H9 (cell line): ENCODE results near the gene ARL14EP. TPM values are rescaled to one million over a fixed set of nuclear protein-coding genes. Genes with fewer than 3 reads are reported as not detected.

ENCODE experiments used
- DNase-seq: peaks from one replicate; pipeline ENCODE4 v3.0.0-alpha.2; 2017
- H2AFZ ChIP-seq: one replicate; pipeline ENCODE4 v1.6.1; 2013; ENCODE audit warnings: mild to moderate bottlenecking, low read length, control low read depth, moderate library complexity
- H2AK5ac ChIP-seq: 2 replicates; pipeline ENCODE4 v1.6.1; 2013; ENCODE audit warnings: low read length, control low read depth, mixed read lengths; ENCODE audit not compliant: insufficient read length
- H2BK120ac ChIP-seq: one replicate; pipeline ENCODE4 v1.6.1; 2013; ENCODE audit warnings: low read depth, mild to moderate bottlenecking, low read length, control low read depth, inconsistent platforms; ENCODE audit not compliant: poor library complexity, severe bottlenecking
- H2BK12ac ChIP-seq: 2 replicates; pipeline ENCODE4 v1.6.1; 2013; ENCODE audit warnings: low read length, control low read depth, mixed read lengths, low read depth; ENCODE audit not compliant: insufficient read length
- H2BK15ac ChIP-seq: 2 replicates; pipeline ENCODE4 v1.6.1; 2013; ENCODE audit warnings: low read depth, low read length, control low read depth
- H2BK20ac ChIP-seq: one replicate; pipeline ENCODE4 v1.6.1; 2013; ENCODE audit warnings: low read depth, mild to moderate bottlenecking, low read length, control low read depth, inconsistent platforms; ENCODE audit not compliant: poor library complexity, severe bottlenecking
- H2BK5ac ChIP-seq: 2 replicates; pipeline ENCODE4 v1.6.1; 2013; ENCODE audit warnings: low read length, control low read depth, mixed read lengths; ENCODE audit not compliant: insufficient read length
- H3K14ac ChIP-seq: 2 replicates; pipeline ENCODE4 v1.6.1; 2013; ENCODE audit warnings: low read length, control low read depth; ENCODE audit not compliant: insufficient read depth
- H3K18ac ChIP-seq: 2 replicates; pipeline ENCODE4 v1.6.1; 2013; ENCODE audit warnings: low read depth, mild to moderate bottlenecking, mixed read lengths, low read length, control low read depth; ENCODE audit not compliant: insufficient read length
- H3K23ac ChIP-seq: 2 replicates; pipeline ENCODE4 v1.6.1; 2013; ENCODE audit warnings: low read length, control low read depth, mixed read lengths, low read depth; ENCODE audit not compliant: insufficient read length
- H3K23me2 ChIP-seq: 2 replicates; pipeline ENCODE4 v1.6.1; 2013; ENCODE audit warnings: low read depth, mild to moderate bottlenecking, mixed read lengths, low read length, control low read depth; ENCODE audit not compliant: insufficient read length, poor library complexity, severe bottlenecking
- H3K27ac ChIP-seq: 2 replicates; pipeline ENCODE4 v1.5.1; 2013; ENCODE audit warnings: low read length, control low read depth, mixed read lengths, low read depth; ENCODE audit not compliant: insufficient read length
- H3K27me3 ChIP-seq: 2 replicates; pipeline ENCODE4 v1.6.1; 2013; ENCODE audit warnings: low read length, control low read depth, inconsistent platforms; ENCODE audit not compliant: insufficient read depth
- H3K4ac ChIP-seq: 2 replicates; pipeline ENCODE4 v1.6.1; 2013; ENCODE audit warnings: low read depth, mild to moderate bottlenecking, control low read depth, inconsistent platforms, low read length, moderate library complexity
- H3K4me1 ChIP-seq: 2 replicates; pipeline ENCODE4 v1.6.1; 2013; ENCODE audit warnings: low read length, control low read depth, inconsistent platforms; ENCODE audit not compliant: insufficient read depth
- H3K4me2 ChIP-seq: 2 replicates; pipeline ENCODE4 v1.6.1; 2013; ENCODE audit warnings: low read length, control low read depth, mixed read lengths; ENCODE audit not compliant: insufficient read length, insufficient read depth
- H3K56ac ChIP-seq: 2 replicates; pipeline ENCODE4 v1.6.1; 2013; ENCODE audit warnings: low read depth, mild to moderate bottlenecking, mixed read lengths, low read length, control low read depth; ENCODE audit not compliant: insufficient read length
- H3K79me1 ChIP-seq: 2 replicates; pipeline ENCODE4 v1.6.1; 2013; ENCODE audit warnings: low read depth, mild to moderate bottlenecking, moderate library complexity, low read length, control low read depth, inconsistent platforms; ENCODE audit not compliant: insufficient read depth, poor library complexity, severe bottlenecking
- H3K79me2 ChIP-seq: 2 replicates; pipeline ENCODE4 v1.6.1; 2013; ENCODE audit warnings: low read length, control low read depth, inconsistent platforms; ENCODE audit not compliant: insufficient read depth
- H3K9ac ChIP-seq: 2 replicates; pipeline ENCODE4 v1.6.1; 2013; ENCODE audit warnings: low read length, control low read depth, mixed read lengths; ENCODE audit not compliant: insufficient read length; ENCODE audit errors: extremely low read depth
- H3K9me3 ChIP-seq: one replicate; pipeline ENCODE4 v1.6.1; 2013; ENCODE audit warnings: low read depth, low read length, inconsistent platforms; ENCODE audit not compliant: control insufficient read depth
- H3T11ph ChIP-seq: one replicate; pipeline ENCODE4 v1.6.1; 2013; ENCODE audit warnings: mild to moderate bottlenecking, low read length, control low read depth, inconsistent platforms
- H4K20me1 ChIP-seq: one replicate; pipeline ENCODE4 v1.6.1; 2013; ENCODE audit not compliant: control insufficient read depth, insufficient read length, insufficient read depth
- H4K5ac ChIP-seq: 2 replicates; pipeline ENCODE4 v1.6.1; 2013; ENCODE audit warnings: low read depth, mild to moderate bottlenecking, mixed read lengths, low read length, control low read depth; ENCODE audit not compliant: insufficient read length
- H4K8ac ChIP-seq: replicated peaks from 2 replicates; pipeline ENCODE4 v1.6.1; 2013; ENCODE audit warnings: low read length, control low read depth, mixed read lengths, low read depth; ENCODE audit not compliant: insufficient read length
- H4K91ac ChIP-seq: 2 replicates; pipeline ENCODE4 v1.6.1; 2013; ENCODE audit warnings: low read depth, mild to moderate bottlenecking, moderate library complexity, mixed read lengths, low read length, control low read depth; ENCODE audit not compliant: insufficient read length
- H3K27ac Mint-ChIP-seq, 3 experiments: 2 replicates in 2 of 3; 3 replicates in 1 of 3; pipeline ENCODE4 v1.8.0; 2020 to 2021; ENCODE audit warnings: mixed read lengths in 3 of 3, mild to moderate bottlenecking in 1 of 3, moderate library complexity in 1 of 3
- H3K27me3 Mint-ChIP-seq: 2 replicates; pipeline ENCODE4 v1.8.0; 2021; ENCODE audit warnings: low read depth, mild to moderate bottlenecking, moderate library complexity, mixed read lengths
- H3K36me3 Mint-ChIP-seq, 3 experiments: 2 replicates in 2 of 3; 3 replicates in 1 of 3; pipeline ENCODE4 v1.8.0; 2020 to 2021; ENCODE audit warnings: low read depth in 3 of 3, mixed read lengths in 3 of 3; ENCODE audit not compliant: insufficient read depth in 1 of 3
- H3K4me1 Mint-ChIP-seq, 2 experiments: 2 replicates each; pipeline ENCODE4 v1.8.0; 2020; ENCODE audit warnings: mixed read lengths in 2 of 2
- H3K4me3 Mint-ChIP-seq, 2 experiments: 2 replicates in 1 of 2; 3 replicates in 1 of 2; pipeline ENCODE4 v1.8.0; 2020 to 2021; ENCODE audit warnings: mild to moderate bottlenecking in 2 of 2, mixed read lengths in 2 of 2, moderate library complexity in 1 of 2
- H3K9me3 Mint-ChIP-seq, 2 experiments: 2 replicates in 1 of 2; 3 replicates in 1 of 2; pipeline ENCODE4 v1.8.0; 2020; ENCODE audit warnings: mild to moderate bottlenecking in 2 of 2, mixed read lengths in 2 of 2, moderate library complexity in 1 of 2
- CTCF ChIP-seq: fragments of 200-600 bp; sonication (generic); conservative IDR thresholded peaks from 3 replicates; pipeline ENCODE4 v1.8.0; 2021; ENCODE audit warnings: antibody characterized with exemption, mild to moderate bottlenecking
- WGBS: extraction: QIAGEN DNeasy Blood & Tissue Kit; methylation state at CpG from one replicate; pipeline ENCODE4 v1.1.7; 2013; ENCODE audit warnings: missing lambda C conversion rate, low lambda C conversion rate, mixed read lengths; ENCODE audit not compliant: insufficient read length; ENCODE audit errors: extremely low coverage; 5-methylcytosine and 5-hydroxymethylcytosine counted together
- total RNA-seq: library from RNA; stranded (reverse); gene quantifications from 2 replicates; pipeline ENCODE4 v1.2.1, GENCODE V29; 2021

ARL14EP gene
- total RNA-seq, 1 experiment from 2014 or later: 20.9 TPM

- H3K14ac ChIP-seq: no peak overlapping the region
- H2AFZ ChIP-seq: no peak overlapping the region
- H3K23ac ChIP-seq: no peak overlapping the region
- Mint-ChIP-seq H3K4me1 (peaks cover 8 to 18% of the 10 kb centered on the region in 2 experiments), H3K36me3 (peaks cover 0 to 7% (median 0%) of the 10 kb centered on the region in 3 experiments; a peak in 1 of 7 replicates), H3K27ac (no peak overlapping the region), H3K4me3 (no peak overlapping the region), H3K27me3 (no peaks in the 10 kb centered on the region), H3K9me3 (peaks cover 0 to 2% of the 10 kb centered on the region in 2 experiments; a peak in 1 of 5 replicates)
- no peak overlapping the region for H4K91ac ChIP-seq
- DNase-seq: no peak
- no peaks in the 10 kb centered on the region for H3K79me2 ChIP-seq
- no peak overlapping the region for H4K5ac ChIP-seq
- WGBS: no CpG with 5 or more reads among the region's 1 CpG
- no peak overlapping the region for H2BK5ac ChIP-seq
- no peaks in the 10 kb centered on the region for H3K4me1 ChIP-seq
- H3K27me3 ChIP-seq: no peaks in the 10 kb centered on the region
- H3T11ph ChIP-seq: no peak overlapping the region
- no peak overlapping the region for H2BK120ac ChIP-seq
- no peak for TF ChIP-seq CTCF
- no peak overlapping the region for H2BK15ac ChIP-seq
- H3K23me2 ChIP-seq: no peaks in the 10 kb centered on the region
- H2BK20ac ChIP-seq: no peak overlapping the region
- no peak overlapping the region for H3K56ac ChIP-seq
- H3K4me2 ChIP-seq: no peak overlapping the region
- H2AK5ac ChIP-seq: no peak overlapping the region
- no peaks in the 10 kb centered on the region for H3K79me1 ChIP-seq
- H4K20me1 ChIP-seq: no peaks in the 10 kb centered on the region
- no peak overlapping the region for H3K4ac ChIP-seq
- no peak overlapping the region for H4K8ac ChIP-seq
- no peak overlapping the region for H3K18ac ChIP-seq
- H3K9ac ChIP-seq: no peak overlapping the region
- H2BK12ac ChIP-seq: no peak overlapping the region
- H3K27ac ChIP-seq: no peak overlapping the region
- no peaks in the 10 kb centered on the region for H3K9me3 ChIP-seq
Measured at GRCh38 chr11:30370164-30370563, 47.3 kb downstream of the ARL14EP start.
